ENCODE data around the gene PLEKHG5.

PLEKHG5 gene

DNA sequence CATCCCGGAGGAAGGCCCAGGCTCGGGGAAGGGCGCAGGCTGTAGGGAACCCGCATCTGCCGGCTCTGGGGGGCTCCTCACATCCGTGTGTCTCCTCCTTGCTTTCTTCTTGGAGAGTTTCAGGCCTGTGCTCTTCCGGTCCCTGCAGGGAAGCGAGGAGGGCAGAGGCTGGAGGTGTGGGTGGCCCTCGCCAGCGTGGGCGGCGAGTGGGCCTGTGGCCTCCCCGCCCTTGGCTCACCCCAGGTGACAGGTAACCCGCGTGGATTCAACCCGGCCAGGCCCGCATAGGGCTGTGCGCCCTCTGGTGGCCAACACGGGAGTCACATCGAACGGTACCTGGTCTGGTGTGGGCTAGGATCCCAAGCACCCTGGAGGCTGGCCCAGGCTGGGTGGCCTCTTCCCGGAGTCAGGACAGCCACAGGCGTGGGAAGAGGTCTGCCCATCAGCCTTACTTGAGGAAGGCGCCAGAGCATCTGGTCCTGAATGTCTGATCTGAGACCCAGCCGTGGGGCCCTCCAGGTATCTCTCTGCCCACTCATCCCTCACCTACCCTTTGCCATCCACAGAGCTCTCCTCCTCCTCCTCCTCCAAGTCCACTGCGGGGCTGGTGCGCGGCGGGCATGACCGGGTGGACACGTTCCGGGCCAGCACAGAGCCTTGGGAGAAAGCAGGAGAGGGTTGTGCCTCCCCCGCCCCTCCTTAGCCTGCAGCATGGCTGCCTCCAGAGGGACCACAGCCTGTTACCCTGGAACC is 15.9 kb downstream of the PLEKHG5 start:
- DNase-seq, result peak; percentile 53

DNA sequence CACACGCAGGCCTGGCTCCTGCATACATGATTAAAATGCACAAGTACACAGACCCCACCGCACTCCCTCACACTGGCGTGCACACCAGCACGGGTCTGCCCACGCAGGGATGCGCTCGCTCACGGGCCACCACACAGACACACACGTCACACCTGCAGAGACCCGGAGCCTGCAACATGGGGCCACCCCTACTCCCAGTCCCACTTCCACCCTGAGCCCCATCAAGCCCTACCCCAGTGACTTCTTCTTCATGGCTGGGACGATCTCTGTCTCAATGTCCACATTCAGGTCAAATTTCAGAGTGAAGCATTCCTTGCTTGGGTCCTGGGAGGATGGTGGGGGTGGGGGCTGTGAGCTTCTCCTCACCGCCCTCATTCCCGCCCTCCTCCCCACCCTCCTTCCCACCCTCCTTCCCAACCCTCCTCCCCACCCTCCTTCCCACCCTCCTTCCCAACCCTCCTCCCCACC is 16.6 kb downstream of the PLEKHG5 start:
- no peak for DNase-seq

DNA sequence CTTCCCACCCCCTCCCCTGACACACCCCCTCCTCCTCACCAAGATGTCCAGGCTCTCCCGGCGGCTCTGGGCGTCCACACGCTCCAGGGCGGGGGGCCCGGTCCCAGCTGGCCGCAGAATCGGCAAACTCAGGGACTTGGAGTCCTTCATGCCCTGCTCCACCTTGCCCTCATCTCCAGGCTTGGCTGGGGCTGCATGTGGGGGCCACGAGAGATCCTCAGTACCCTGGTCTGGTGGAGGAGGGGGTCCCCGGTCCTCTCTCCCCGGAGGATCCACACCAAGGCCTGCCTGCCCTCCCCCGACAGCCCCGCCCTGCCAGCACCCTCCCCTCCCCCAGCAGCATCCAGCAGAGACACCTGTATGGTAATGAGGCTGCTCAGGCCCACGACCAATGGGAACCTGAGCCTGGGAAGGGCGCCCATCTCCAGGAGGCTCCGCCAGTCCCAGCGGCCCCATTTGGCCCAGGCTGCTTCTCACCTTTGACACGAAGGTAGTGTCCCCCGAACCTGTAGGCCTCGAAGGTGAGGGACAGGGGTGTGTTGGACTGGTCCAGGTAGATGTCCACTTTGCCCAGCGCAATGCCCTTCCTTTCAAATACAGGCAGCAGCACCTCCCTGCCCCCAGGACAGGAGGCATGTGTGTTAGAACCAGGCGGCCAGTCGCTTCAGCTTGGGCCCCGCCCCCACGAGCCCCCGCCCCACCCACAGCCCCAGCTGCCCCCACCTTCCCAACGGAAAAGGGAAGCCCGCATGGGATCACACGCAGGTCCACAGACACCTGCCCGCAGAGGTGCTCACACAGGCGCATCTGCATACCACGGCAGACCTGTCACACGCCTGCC is 17.3 kb downstream of the PLEKHG5 start:
- DNase-seq, result no peak

DNA sequence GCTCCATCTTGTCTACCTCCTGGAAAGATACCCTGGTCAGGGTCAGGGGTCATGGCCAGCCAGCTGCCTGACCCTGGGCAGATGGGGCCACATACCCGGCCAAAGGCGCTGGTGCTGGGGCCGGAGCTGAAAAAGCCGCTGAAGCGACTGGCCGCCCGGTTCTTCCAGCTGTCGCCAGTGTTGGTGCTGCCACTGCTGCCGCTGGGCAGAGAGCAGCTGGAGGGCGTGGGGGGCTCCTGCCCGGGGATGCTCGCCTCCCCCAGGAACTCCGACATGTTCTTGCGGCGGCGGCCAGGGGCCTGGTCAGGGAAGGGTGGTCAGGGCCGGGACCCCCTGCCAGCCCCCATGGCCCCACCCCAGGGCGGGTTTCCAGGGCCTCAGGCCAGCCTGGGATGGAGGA is 18.3 kb downstream of the PLEKHG5 start:
- DNase-seq, result no peak

DNA sequence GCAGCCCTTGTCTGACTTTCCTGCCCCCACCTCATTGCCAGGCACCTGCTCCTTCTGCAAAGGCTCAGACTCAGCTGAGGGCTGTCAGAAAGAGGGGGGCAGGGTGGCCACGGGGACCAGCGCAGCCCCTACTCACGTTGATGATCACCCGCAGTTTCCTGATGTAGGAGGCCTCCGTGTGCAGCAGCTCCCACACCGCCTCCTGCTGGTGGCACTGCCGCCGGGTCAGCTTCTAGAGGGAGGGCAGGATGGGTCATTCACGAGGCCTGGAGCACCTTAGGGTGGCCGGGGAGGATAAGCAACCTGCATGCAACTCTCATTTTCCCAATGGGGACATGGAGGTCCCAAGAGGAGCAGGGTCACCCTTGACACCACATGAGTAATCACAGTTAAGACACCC is 19.1 kb downstream of the PLEKHG5 start:
- DNase-seq, result no peak

DNA sequence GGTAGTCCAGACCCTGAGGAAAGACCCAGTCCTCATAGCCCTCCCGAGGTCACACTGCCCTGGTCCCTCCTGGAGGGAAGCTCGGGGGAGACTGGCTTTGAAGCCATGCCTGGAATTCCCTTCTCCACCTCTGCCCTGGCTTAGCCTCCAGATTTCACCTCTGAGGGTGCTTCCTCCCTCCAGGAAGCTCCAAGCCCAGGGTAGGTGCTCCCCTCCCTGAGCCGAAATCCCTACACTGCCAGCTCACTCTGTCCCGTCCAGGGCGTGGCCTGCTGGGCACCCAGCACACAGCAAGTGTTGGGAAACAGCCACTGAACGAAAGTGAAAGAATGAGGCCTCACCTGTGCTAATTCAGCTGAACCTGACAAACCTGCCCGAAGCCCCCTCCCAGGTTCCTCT is 19.5 kb downstream of the PLEKHG5 start:
- no peak for DNase-seq

DNA sequence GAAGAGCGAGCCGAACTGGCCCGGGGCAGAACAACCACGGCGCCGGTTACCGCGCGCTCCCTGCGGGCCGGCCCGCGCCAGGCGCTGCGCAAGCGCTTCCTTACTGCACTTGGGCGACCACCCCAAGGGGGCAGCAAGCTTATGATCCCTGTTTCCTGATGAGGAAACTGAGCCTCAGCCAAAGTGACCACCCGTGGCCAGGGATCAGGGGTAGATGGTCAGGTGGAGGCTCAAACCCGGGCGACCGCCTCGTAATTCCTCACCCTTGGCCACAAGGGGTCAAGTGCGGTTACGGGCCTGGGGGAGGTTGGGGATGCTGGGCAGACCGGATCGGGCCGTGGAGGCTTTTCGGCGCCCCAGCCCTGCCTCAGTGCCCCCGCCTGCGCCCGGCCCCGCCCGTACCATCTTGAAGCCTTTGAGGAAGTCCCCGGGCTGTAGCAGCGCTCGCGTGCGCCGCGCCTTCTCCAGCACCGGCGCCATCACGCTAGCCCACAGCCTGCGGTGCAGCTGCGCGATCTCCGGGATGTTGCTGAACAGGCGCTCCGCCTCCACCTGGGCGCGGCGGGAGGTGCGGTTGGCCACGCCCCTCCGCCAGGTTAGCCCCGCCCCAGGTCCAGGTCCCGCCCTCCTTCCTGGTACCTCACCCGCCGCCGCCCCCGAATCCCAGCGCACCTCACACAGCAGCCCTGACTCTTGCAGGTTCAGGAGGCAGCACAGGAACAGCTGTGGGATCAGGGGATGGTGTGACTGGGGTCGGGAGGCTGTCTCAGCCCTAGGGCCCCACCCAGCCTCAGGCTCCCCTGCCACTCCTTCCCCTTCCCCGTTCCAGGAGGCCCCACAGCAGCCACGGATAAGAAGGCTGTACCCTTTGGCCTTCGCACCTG is 20.1 kb downstream of the PLEKHG5 start:
- DNase-seq, result no peak

DNA sequence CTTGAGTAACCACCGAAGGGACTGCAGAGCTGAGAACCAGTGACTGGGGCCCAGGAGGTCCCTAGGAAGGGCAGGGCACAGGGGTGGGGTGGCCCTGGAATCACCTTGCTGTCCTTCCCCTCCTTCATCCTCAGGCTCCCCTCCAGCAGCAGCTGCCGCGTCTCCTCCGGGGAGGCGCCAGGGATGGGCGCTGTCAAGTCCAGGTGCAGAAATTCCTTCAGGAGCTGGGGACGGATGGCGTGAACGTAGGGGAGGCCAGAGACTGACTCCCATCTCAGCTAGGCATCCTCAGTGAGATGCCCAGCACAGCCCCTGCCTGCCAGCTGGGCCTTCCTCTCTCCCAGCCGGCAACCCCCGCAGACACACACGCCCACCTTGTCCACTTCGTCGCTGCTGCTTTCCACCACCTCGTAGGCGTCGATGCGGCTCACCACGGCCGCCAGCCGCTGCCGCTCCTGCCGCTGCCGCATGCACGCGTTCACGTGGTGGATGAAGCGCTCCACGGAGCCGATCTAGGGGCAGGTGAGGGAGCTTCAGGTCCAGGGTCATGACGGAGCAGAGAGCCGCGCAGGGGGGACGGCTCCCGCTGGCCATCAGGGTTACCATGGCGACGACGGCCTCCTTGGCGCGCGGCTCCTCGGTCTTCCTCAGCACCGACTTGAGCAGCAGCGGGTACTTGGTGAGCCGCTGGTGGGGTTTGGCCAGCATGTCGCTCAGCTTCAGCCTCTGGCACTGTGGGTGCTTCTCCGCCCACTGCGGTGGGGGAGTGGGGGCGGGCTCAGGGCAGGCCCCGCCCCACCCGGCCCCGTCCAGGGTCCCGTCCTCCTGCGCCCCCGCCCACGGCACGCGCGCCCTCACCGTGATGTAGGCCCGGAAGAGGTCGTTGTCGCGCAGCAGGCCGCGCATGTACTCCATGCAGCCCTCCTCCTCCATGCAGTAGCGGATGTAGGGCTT is 21.1 kb downstream of the PLEKHG5 start:
- DNase-seq, result no peak

DNA sequence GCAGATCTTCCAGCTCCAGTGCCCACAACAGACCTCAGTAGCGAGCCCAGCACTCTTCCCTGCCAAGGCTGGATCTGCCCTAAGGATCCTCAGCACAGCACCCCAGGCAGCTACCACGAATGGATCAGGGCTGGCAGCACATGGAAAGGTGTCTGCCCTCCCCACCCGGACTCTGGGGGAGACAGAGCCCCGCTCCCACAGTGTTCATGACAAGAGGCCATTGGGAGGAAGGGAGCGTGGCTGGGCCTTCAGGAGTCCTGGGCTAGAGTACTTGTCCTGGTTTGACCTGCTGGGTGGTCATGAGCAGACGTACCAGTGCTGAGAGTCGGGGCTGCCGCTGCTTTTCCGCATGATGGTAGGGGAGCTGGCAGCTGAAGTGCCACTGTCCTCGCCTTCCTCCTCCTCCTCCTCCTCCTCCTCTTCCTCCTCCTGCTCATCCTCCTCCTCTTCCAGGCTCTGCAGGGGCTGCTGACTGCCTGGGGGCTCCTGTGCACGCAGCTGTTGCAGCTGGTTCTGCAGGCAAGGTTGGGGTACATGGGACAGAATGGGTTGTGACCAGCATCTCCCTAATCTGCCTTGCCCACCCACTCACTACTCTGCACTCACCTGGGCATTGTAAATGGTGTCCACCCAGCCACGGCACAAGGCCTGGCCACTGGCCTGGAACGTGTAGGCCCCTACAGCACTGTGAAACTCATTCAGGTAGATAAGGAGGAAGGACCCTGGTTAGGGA is 22.6 kb downstream of the PLEKHG5 start:
- no peak for DNase-seq

DNA sequence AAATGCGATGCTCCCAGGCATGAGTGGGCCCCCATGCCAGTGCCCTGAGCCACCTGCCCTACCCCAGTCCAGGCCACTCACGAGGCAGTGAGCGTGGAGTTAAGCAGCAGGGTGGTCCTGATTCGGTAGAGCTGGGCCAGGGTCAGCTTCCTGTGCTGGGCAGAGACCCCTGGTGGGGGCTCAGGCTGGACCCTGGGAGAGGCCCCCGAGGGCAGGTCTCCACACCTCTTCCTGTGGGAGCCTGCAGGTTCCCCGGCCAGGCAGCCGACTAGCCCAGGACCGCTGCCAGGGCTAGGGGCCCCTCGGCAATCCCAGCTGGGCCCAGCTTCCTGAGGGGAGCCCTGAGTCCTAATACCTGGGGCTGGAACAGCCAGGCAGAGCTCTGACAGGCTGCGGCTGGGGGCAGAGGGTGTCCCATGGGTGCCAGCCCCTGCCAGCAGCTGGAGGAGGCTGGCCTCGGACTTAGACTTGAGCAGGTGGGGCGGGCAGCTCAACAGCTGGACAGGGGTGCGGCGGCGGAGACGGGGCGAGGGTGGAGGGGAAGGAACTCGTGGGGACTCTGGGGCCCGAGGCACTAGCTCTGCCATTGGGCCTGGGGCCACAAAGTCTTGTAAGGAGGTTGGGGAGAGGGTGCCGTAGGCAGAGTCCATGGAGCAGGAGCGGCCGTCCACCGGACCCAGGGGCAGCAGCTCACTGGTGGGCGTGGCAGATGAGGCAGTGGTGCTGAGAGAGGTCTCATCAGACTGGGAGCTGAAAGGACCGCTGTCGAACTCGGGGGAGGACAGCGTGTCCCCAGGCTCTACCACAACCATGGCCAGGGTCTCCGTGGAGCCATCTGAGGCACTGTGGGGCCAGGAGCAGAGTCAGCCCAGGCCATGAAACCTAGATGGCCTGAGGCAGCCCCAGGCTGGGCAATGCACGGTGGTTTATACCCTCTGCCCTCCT is 23.5 kb downstream of the PLEKHG5 start:
- no peak for DNase-seq

DNA sequence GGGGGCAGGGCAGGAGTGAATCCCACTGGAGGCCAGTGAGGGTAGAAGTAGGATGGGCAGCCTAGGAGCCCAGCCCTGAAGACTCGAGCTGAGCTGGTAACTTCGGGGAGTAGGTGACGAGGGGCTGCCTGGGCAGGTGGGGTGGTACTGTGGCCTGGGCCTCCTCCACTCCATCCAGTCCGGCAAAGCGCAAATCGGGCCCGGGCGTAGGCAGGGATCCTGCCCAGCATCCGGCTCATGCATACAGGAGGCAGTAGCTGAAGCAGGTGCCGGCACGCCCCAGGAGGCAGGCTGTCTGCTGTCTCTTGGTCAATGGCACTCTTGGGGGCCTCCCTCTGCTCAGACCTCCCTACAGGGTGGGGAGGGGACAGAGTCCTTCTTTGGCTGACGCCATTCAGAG is 24.2 kb downstream of the PLEKHG5 start:
- DNase-seq, result no peak

DNA sequence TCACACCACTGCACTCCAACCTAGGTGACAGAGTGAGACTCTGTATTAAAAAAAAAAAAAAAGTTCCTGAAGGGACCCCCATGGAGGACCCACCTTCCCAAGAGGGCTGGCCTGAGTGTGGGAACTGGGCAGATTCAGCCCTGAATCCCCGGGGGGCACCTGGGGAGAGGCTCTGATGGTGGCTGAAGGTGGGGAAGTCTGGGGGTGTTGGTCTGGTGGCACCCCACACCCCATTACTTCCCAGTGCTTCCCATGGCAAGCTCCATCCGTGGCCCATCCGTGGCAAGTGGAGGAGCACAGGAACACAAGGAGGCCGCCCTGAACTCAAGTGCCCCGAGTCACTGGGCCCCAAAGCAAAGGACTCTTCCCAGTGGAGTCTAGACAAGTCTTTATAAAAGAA is 24.7 kb downstream of the PLEKHG5 start:
- DNase-seq, result no peak

DNA sequence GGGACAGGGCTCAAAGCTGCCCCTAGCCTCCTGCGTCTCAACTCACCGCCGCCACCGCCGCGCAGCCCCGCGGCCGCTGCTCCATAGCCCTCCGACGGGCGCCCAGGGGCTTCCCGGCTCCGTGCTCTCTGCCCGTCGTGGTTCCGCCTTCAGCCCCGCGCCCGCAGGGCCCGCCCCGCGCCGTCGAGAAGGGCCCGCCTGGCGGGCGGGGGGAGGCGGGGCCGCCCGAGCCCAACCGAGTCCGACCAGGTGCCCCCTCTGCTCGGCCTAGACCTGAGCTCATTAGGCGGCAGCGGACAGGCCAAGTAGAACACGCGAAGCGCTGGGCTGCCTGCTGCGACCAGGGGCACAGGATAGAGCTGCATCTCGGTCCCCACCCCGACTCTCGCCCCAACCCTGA is 25.4 kb downstream of the PLEKHG5 start, which contains the start of gene TNFRSF25:
TSS of gene TNFRSF25 (minus strand) at position 151 of the 400 bp plus-strand sequence. CDS start at position 85, 66 bp downstream.
- no peak for DNase-seq

DNA sequence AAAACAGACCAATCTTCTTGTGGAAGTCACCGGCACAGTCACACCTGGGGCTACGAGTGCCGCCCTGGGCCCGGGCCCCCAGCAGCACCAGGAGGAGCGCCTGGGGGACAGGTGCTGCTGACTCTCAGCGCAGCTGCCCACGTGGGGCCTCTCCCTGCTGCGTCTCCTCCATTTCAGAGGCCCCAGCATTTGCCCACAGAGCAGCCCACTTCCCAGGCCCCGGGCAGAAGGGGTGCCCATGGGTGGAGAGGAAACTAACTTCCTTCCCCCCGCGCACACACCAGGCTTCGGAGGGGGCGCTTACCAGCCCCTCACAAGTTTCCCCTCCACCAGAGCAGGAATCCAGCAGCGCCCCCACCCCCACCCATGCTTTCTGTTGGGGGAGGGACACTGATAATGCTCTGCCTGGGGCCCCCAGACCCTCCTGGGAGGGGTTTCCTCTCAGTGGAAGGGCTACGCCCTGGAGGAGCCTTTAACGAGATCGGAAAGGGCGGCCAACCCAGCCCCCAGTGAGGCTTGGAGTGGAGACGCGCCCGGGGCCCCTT is 25.9 kb downstream of the PLEKHG5 start:
- no peak for DNase-seq

DNA sequence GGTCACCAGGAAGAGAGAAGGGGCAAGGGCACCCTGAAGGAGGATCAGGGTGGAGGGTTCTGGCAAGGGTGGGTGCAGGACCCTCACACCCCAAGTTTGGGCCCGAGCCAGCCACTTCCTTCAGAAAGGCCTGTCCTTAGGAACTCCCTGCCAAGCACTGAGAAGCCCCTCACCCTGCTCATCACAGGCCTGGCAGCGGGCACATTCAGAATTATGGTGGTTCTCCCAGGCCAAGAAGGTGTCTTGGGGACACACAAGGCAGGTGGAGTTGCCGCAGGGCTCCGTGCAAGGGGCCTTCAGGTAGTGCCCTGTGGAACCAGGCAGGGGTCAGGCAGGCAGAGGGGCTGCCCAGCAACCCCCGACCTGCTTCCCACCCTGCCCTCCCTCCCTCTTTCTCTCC is 26.6 kb downstream of the PLEKHG5 start:
- no peak for DNase-seq

DNA sequence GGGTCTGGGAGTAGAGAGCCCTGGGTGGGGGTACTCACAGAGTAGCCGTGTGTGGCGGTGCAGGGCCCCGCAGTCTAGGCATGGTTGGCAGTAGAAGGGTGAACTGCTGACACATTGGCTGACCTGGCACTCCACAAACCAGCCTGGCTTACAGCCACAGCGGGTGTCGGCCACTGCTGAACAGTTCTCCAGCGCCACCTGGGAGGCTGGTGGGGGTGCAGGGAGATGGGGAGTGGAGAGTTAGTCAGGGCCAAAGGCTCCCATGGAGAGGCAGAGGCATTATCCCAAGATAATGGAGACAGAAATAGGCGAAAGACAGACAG is 27.0 kb downstream of the PLEKHG5 start:
- no peak for DNase-seq

DNA sequence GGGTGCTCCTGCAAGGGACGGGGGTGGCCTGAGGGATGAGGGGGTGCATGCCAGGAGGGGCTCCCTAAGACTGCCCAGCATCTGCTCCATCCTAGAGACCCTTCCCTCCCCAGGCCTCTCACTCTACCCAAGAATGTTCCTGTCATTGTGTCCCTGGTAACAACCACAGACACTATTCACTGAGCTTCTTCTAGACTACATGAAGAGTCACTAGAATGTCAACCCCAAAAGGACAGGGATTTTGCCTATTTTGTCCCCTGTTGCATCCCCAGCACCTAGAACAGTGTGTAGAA is 28.4 kb downstream of the PLEKHG5 start:
- DNase-seq, result no peak

DNA sequence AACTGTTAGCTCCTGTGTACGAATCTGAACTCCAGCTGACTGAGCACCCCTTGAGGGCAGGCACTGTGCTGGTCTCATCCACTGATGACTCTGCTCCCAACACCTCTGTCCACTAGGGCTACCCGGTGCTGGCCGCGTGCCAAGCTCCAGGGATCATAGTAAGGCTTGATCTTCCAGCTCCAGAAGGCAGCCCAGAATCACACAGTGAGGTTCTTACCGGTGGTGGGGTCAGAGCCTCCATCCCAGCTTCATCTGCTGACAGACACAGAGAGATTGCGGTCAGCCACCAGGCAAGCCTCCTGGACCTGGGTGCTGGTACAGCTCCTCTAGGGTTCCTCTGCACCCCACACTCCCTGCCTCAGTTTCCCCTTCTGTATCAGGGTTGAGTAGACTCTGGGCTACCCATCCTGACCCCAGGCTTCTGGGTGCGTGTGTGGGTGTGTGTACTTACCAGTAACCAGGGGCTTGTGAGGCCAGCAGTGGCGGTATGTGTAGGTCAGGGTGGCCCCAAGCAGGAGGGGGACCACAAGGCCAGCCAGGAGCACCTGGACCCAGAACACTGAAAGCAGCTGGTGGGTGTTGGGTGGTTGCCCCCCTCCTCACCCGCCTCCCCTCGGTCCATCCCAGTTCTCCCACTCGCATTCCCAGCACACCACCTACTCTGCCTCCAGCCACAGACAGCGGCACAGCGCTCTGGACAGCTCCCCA is 28.9 kb downstream of the PLEKHG5 start:
- no peak for DNase-seq

Data from right hindlimb (tissue), 1 donor.